Ascending aorta (tissue), 2 donors: ENCODE data around the gene RHBDF2. TPM values are rescaled to one million over a fixed set of nuclear protein-coding genes. Genes with fewer than 3 reads are reported as not detected.
A peak's percentile ranks its signal among the peaks of the same experiment; 100 is the strongest.

ENCODE experiments used
- DNase-seq, 2 donors: peaks; one replicate each; pipeline ENCODE4 v3.0.0-alpha.2; 2019; ENCODE audit warnings: low spot score in 2 of 2
- H3K27ac ChIP-seq, 2 donors: fragments of 200-600 bp; sonication (generic); one replicate each; pipeline ENCODE4 v1.5.1; 2016 to 2017; ENCODE audit warnings: mild to moderate bottlenecking in 1 of 2
- H3K27me3 ChIP-seq: fragments of 200-600 bp; sonication (generic); one replicate; pipeline ENCODE4 v1.5.1; 2017
- H3K36me3 ChIP-seq, 2 donors: fragments of 200-600 bp; sonication (generic); one replicate each; pipeline ENCODE4 v1.5.1; 2016
- H3K4me1 ChIP-seq, 2 donors: fragments of 200-600 bp; sonication (generic); one replicate each; pipeline ENCODE4 v1.5.1; 2016 to 2017; ENCODE audit warnings: mild to moderate bottlenecking in 1 of 2
- H3K4me3 ChIP-seq, 2 donors: fragments of 200-600 bp; sonication (generic); one replicate each; pipeline ENCODE4 v1.5.1; 2016 to 2017; ENCODE audit warnings: mild to moderate bottlenecking in 1 of 2
- H3K9me3 ChIP-seq, 2 donors: fragments of 200-600 bp; sonication (generic); one replicate each; pipeline ENCODE4 v1.5.1; 2016
- CTCF ChIP-seq, 3 experiments: fragments of 200-600 bp in 2 of 3; fragments of 450-650 bp in 1 of 3; sonication (generic) in 2 of 3; IDR thresholded peaks; one replicate each; pipeline ENCODE4 v1.5.1; 2016 to 2019; ENCODE audit warnings: antibody characterized with exemption in 3 of 3, mild to moderate bottlenecking in 1 of 3, moderate library complexity in 1 of 3
- intact Hi-C: fragments of 100-400 bp; cut with DNase I; formaldehyde crosslinking; loops from one replicate; pipeline ENCODE4 v1.15.1; 2023
- total RNA-seq: library from RNA; depleted of rRNA; stranded (reverse); fragments of >200 nt; gene quantifications from one replicate; pipeline ENCODE4 v1.1.0, GENCODE V29; 2016

The RHBDF2 gene
- total RNA-seq, 1 donor from 2014 or later, result 12.7 TPM

- Histone ChIP-seq H3K4me1 (peaks cover 0 to 4% of the 10 kb centered on the region in 2 donors), H3K9me3 (no peaks in the 10 kb centered on the region), H3K4me3 (no peak overlapping the region), H3K27ac (no peak overlapping the region), H3K27me3 (no peaks in the 10 kb centered on the region), H3K36me3 (no peaks in the 10 kb centered on the region)
- no peak for TF ChIP-seq CTCF (IDR thresholded peaks at IDR 0.05)
- intact Hi-C loops, result no loop called here
- DNase-seq, result no peak
Observed at GRCh38 chr17:76426853-76427252, 74.4 kb downstream of the RHBDF2 start.

GRCh38 chr17:76422860-76423259, 78.4 kb downstream of the RHBDF2 start:
- Histone ChIP-seq H3K9me3 (no peaks in the 10 kb centered on the region), H3K4me1 (peaks cover 0 to 19% of the 10 kb centered on the region in 2 donors), H3K4me3 (no peak overlapping the region), H3K27ac (no peak overlapping the region), H3K27me3 (no peaks in the 10 kb centered on the region), H3K36me3 (no peaks in the 10 kb centered on the region)
- DNase-seq, result no peak
- TF ChIP-seq CTCF (IDR thresholded peaks at IDR 0.05), result no peak
- intact Hi-C loops, result no loop called here

- no peaks in the 10 kb centered on the region for H3K36me3 ChIP-seq
- TF ChIP-seq CTCF (IDR thresholded peaks at IDR 0.05), result no peak
- no peak overlapping the region for H3K4me3 ChIP-seq
- peaks cover 0 to 19% of the 10 kb centered on the region in 2 donors for H3K4me1 ChIP-seq
- H3K9me3 ChIP-seq, result no peaks in the 10 kb centered on the region
- no peak for DNase-seq
- H3K27me3 ChIP-seq, result no peaks in the 10 kb centered on the region
- H3K27ac ChIP-seq, result no peak overlapping the region
- intact Hi-C loops, result no loop called here
Observed at GRCh38 chr17:76422406-76422805, 78.8 kb downstream of the RHBDF2 start.

- H3K27ac ChIP-seq, result peak overlapping the region; percentile 32 to 58
- H3K9me3 ChIP-seq, result no peaks in the 10 kb centered on the region
- no peaks in the 10 kb centered on the region for H3K36me3 ChIP-seq
- TF ChIP-seq CTCF (IDR thresholded peaks at IDR 0.05), result no peak
- no peaks in the 10 kb centered on the region for H3K27me3 ChIP-seq
- peaks cover 0 to 19% of the 10 kb centered on the region in 2 donors for H3K4me1 ChIP-seq
- intact Hi-C loops, result no loop called here
- no peak for DNase-seq
- no peak overlapping the region for H3K4me3 ChIP-seq
Observed at GRCh38 chr17:76421044-76421407, 80.2 kb downstream of the RHBDF2 start.

Other genes with a start within 250 kb of the RHBDF2 start
- 15.9 TPM for gene UBALD2, start 236.1 kb downstream of the RHBDF2 start, total RNA-seq
- gene QRICH2, start 193.1 kb downstream of the RHBDF2 start, total RNA-seq, result 10.6 TPM
- 16.1 TPM for gene PRPSAP1, start 147.5 kb downstream of the RHBDF2 start, total RNA-seq
- 120 TPM for gene SPHK1, start 116.8 kb downstream of the RHBDF2 start, total RNA-seq
- 19.6 TPM for gene UBE2O, start 48.3 kb downstream of the RHBDF2 start, total RNA-seq
- not detected for gene AANAT, start 33.8 kb downstream of the RHBDF2 start, total RNA-seq
- gene CYGB, start 36.3 kb upstream of the RHBDF2 start, total RNA-seq, result 60.7 TPM
- 0.43 TPM for gene PRCD, start 38.6 kb upstream of the RHBDF2 start, total RNA-seq
- 15.8 TPM for gene ST6GALNAC2, start 84.4 kb upstream of the RHBDF2 start, total RNA-seq
- 3.4 TPM for gene ST6GALNAC1, start 142.3 kb upstream of the RHBDF2 start, total RNA-seq
- gene MXRA7, start 209.5 kb upstream of the RHBDF2 start, total RNA-seq, result 122 TPM
- gene JMJD6, start 225.2 kb upstream of the RHBDF2 start, total RNA-seq, result 29.4 TPM
- gene METTL23, start 225.4 kb upstream of the RHBDF2 start, total RNA-seq, result 31.2 TPM
- 429 TPM for gene SRSF2, start 235.9 kb upstream of the RHBDF2 start, total RNA-seq
- 13.4 TPM for gene MFSD11, start 236.7 kb upstream of the RHBDF2 start, total RNA-seq